ENCODE data around the gene TEX35. TPM values are rescaled to one million over a fixed set of nuclear protein-coding genes. Genes with fewer than 3 reads are reported as not detected.

The TEX35 gene
- total RNA-seq, 4 donors from 2014 or later: not detected

DNA sequence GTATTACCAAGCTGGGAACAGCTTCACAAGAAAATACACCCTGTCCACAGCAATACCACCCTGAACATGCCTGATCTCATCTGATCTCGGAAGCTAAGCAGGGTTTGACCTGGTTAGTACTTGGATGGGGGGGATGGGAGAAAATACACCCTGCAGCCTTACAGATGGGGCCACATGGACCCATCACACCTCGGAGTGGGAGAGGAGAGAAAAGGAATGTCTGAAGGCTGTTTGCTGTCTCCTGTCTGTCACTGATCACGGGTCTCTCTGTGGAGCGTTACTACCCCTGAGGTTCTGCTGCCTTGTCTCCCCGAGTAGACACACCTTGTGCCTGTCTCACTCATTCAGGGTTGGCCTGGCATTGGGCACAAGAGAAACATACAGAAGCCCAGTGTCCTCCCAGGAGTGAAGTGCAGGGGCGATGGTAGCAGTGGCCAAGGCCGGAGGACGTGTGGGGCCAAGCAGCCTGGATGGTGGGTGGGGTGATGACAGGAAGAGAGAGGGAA is 48.0 kb downstream of the TEX35 start:
- TF ChIP-seq EP300 (IDR thresholded peaks at IDR 0.05; ENCODE audit: low read depth): no peak
- TF ChIP-seq, protein P1, sequence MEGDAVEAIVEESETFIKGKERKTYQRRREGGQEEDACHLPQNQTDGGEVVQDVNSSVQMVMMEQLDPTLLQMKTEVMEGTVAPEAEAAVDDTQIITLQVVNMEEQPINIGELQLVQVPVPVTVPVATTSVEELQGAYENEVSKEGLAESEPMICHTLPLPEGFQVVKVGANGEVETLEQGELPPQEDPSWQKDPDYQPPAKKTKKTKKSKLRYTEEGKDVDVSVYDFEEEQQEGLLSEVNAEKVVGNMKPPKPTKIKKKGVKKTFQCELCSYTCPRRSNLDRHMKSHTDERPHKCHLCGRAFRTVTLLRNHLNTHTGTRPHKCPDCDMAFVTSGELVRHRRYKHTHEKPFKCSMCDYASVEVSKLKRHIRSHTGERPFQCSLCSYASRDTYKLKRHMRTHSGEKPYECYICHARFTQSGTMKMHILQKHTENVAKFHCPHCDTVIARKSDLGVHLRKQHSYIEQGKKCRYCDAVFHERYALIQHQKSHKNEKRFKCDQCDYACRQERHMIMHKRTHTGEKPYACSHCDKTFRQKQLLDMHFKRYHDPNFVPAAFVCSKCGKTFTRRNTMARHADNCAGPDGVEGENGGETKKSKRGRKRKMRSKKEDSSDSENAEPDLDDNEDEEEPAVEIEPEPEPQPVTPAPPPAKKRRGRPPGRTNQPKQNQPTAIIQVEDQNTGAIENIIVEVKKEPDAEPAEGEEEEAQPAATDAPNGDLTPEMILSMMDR (IDR thresholded peaks at IDR 0.05): no peak
- TF ChIP-seq POLR2A (IDR thresholded peaks at IDR 0.05): no peak
- TF ChIP-seq POLR2AphosphoS5 (IDR thresholded peaks at IDR 0.05): no peak

DNA sequence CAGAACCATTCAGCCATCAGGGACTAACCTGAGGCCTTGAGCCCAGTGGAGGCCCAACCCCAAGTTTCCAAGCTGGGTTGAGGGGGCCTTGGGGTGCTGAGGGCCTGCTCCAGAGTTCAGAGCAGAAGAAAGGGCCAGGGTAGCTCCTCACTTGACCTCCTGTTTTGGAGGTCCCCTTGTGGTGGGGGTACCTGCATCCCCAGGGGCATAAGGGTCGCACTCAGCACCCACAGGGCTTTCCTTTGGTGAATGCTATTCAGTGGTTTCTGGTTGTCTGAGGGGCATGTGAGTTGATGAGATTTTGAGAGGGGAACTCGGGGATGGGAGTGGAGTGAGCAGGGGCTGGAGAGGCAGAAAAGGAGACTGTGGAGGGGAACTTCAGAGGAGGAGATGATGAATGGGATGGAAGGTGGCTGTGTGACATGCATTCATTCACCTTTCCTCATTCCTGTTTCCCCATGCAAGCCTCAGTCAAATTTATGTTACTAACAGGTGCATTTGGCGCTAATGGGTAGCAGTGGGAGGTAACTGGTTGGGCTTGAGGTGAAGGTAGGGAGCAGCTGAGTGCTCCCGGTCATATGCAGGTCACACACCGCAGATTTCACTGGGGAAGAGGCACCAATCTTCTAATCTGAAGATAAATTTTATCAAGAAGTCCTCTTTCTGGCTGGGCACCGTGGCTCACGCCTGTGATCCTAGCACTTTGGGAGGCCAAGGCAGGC is 50.4 kb downstream of the TEX35 start:
- peaks cover 0 to 5% (median 0%) of the 10 kb centered on the region in 4 donors for H3K4me1 ChIP-seq
- no peak for TF ChIP-seq EP300 (IDR thresholded peaks at IDR 0.05; ENCODE audit: low read depth)
- 95 to 100% methylated on average over 3 to 7 of the region's 7 CpGs for WGBS, 2 donors (ENCODE audit: low coverage in 1 of 2)

More for the DNA sequence above, 48.0 kb downstream of the TEX35 start:
- Histone ChIP-seq H3K9me3 (no peaks in the 10 kb centered on the region), H3K4me1 (peaks cover 0 to 5% (median 0%) of the 10 kb centered on the region in 4 donors), H3K36me3 (no peaks in the 10 kb centered on the region), H3K27me3 (no peaks in the 10 kb centered on the region), H3K27ac (no peak overlapping the region), H3K4me3 (no peak overlapping the region)
- intact Hi-C loops (cut with DNase I; ENCODE audit: low total_unique reads): no loop called here
- 66 to 91% methylated on average over 3 to 8 of the region's 8 CpGs for WGBS, 2 donors (ENCODE audit: low coverage in 1 of 2)
- no peak for DNase-seq
- in situ Hi-C loops (cut with MboI; ENCODE audit: low pct_ligation_motif_present in 1 of 4, low pct_unique_long_range_greater_than_20kb in 1 of 4, low sequenced_read_pairs in 3 of 4): no loop called here

DNA sequence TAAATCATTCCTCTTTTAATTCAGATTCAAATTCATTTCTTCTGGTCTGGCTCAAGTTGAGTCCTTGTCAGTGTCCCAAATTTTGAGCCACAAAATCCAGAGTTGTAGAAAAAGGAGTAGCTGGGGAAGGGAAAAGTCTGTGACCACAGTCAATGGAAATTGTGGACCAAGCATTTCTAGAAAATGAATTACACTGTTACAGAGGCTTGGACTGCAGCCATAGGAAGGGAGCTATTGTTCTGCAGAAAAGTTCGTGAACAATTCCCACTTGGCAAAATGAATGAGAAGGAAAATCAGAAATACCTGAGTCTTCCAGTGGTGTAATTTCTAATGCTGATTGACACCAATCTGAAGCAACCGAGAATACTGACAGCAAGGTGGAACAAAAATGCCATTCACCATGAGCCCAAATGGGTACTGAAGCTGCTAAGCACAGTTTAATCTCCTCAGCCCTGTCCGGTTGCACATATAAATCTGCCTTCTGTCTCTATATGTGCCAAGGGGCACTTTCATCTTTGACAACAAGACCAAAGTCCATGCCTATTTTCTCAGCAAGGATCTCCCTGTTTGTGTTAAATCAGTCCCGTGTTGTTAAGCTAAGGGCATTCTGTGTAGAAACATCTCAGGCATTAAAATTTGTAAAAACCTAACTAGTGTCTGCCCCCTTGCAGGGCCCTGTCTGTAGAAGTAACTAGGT is 51.3 kb downstream of the TEX35 start:
- Histone ChIP-seq H3K36me3 (no peaks in the 10 kb centered on the region), H3K9me3 (no peaks in the 10 kb centered on the region), H3K27me3 (no peaks in the 10 kb centered on the region), H3K4me3 (no peak overlapping the region), H3K27ac (no peak overlapping the region), H3K4me1 (peaks cover 0 to 5% (median 0%) of the 10 kb centered on the region in 4 donors)
- in situ Hi-C loops (cut with MboI; ENCODE audit: low pct_ligation_motif_present in 1 of 4, low pct_unique_long_range_greater_than_20kb in 1 of 4, low sequenced_read_pairs in 3 of 4) (no loop called here), intact Hi-C loops (cut with DNase I; ENCODE audit: low total_unique reads) (no loop called here)
- no peak for DNase-seq
- 46 to 48% methylated on average over 3 to 4 of the region's 4 CpGs for whole genome bisulfite sequencing, 2 donors (ENCODE audit: low coverage in 1 of 2)
- TF ChIP-seq, protein P1 (IDR thresholded peaks at IDR 0.05): no peak
- TF ChIP-seq POLR2AphosphoS5 (IDR thresholded peaks at IDR 0.05): no peak
- TF ChIP-seq POLR2A (IDR thresholded peaks at IDR 0.05): no peak
- no peak for TF ChIP-seq EP300 (IDR thresholded peaks at IDR 0.05; ENCODE audit: low read depth)

More for the DNA sequence above, 50.4 kb downstream of the TEX35 start:
- no peak overlapping the region for H3K27ac ChIP-seq
- no peak for DNase-seq
- no peak overlapping the region for H3K4me3 ChIP-seq
- in situ Hi-C loops (cut with MboI; ENCODE audit: low pct_ligation_motif_present in 1 of 4, low pct_unique_long_range_greater_than_20kb in 1 of 4, low sequenced_read_pairs in 3 of 4): no loop called here
- intact Hi-C loops (cut with DNase I; ENCODE audit: low total_unique reads): no loop called here
- H3K36me3 ChIP-seq: no peaks in the 10 kb centered on the region
- H3K27me3 ChIP-seq: no peaks in the 10 kb centered on the region
- no peaks in the 10 kb centered on the region for H3K9me3 ChIP-seq

DNA sequence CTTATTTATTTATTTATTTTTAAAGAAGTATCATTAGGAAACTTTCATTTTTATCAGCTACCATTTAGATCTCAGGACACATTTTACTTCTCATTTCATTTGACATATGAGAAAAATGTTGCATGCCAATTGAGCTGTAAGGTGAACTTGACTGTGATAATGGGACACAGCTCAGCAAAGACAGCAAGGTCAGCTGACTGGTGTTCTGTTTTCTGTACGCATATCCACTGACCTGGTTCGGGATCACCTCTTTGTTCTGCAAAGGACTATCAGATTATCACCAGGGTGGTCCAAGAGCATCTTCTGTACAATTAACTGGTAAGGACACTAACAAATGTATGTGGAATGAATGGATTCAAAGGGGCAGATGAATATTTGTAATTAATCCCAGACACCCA is 51.9 kb downstream of the TEX35 start:
- no peaks in the 10 kb centered on the region for H3K27me3 ChIP-seq
- no peak overlapping the region for H3K4me3 ChIP-seq
- DNase-seq: no peak
- no peak for TF ChIP-seq POLR2AphosphoS5 (IDR thresholded peaks at IDR 0.05)
- no peak for TF ChIP-seq POLR2A (IDR thresholded peaks at IDR 0.05)
- TF ChIP-seq, protein P1 (IDR thresholded peaks at IDR 0.05): no peak
- TF ChIP-seq EP300 (IDR thresholded peaks at IDR 0.05; ENCODE audit: low read depth): no peak
- in situ Hi-C loops (cut with MboI; ENCODE audit: low pct_ligation_motif_present in 1 of 4, low pct_unique_long_range_greater_than_20kb in 1 of 4, low sequenced_read_pairs in 3 of 4) (no loop called here), intact Hi-C loops (cut with DNase I; ENCODE audit: low total_unique reads) (no loop called here)
- H3K27ac ChIP-seq: no peak overlapping the region
- 46 to 48% methylated on average over 2 of the region's 2 CpGs for WGBS, 2 donors (ENCODE audit: low coverage in 1 of 2)
- no peaks in the 10 kb centered on the region for H3K9me3 ChIP-seq
- peaks cover 0 to 5% (median 0%) of the 10 kb centered on the region in 4 donors for H3K4me1 ChIP-seq
- H3K36me3 ChIP-seq: no peaks in the 10 kb centered on the region

All from transverse colon (tissue), 4 donors.